ENCODE measurements around the gene SYT1.

DNA sequence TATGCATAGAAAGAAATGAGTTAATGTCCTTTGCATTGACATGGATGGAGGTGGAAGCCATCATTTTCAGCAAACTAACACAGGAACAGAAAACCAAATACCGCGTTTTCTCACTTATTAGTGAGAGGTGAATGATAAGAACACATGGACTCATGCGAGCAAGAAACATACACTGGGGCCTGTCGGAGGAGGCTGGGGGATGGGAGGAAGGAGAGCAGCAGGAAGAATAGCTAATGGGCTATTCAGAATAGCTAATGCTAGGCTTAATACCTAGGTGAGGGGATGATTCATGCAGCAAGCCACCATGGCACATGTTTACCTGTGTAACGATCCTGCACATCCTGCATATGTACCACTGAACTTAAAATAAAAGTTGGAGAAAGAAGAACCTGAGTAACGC lies 29.1 kb upstream of the SYT1 start:
- TF ChIP-seq POLR2AphosphoS5 (IDR thresholded peaks at IDR 0.05; ENCODE audit: low read depth, low read length) (no peak), POLR2A (IDR thresholded peaks at IDR 0.05; ENCODE audit: low read depth, low read length) (no peak)

Measured in GM12892 (cell line).